SU-DHL-6 (cell line): ENCODE results near the gene LRIG3.

Source experiments
- H2AFZ ChIP-seq: fragments of 200-600 bp; sonication (generic); 2 replicates; pipeline ENCODE4 v1.6.1; 2014; ENCODE audit warnings: low read depth, mild to moderate bottlenecking, moderate library complexity, mixed read lengths, antibody characterized with exemption, low read length; ENCODE audit not compliant: severe bottlenecking
- H3F3A ChIP-seq: fragments of 200-600 bp; shearing (Covaris generic); 2 replicates; pipeline ENCODE4 v1.6.0; 2016; ENCODE audit warnings: antibody characterized with exemption, mild to moderate bottlenecking; ENCODE audit not compliant: insufficient read depth
- H3K27ac ChIP-seq: fragments of 200-600 bp; sonication (generic); 2 replicates; pipeline ENCODE4 v1.5.1; 2016; ENCODE audit warnings: low read depth, mild to moderate bottlenecking, low read length, moderate library complexity, mixed read lengths
- H3K27me3 ChIP-seq: fragments of 200-600 bp; sonication (generic), shearing (Covaris generic); 2 replicates; pipeline ENCODE4 v1.6.0; 2014; ENCODE audit warnings: mild to moderate bottlenecking, low read length
- H3K36me3 ChIP-seq: fragments of 200-600 bp; sonication (generic); 2 replicates; pipeline ENCODE4 v1.6.1; 2014; ENCODE audit warnings: mild to moderate bottlenecking, low read length, mixed read lengths
- H3K4me2 ChIP-seq: fragments of 300-600, 200-600 bp; shearing (Covaris generic), sonication (generic); 2 replicates; pipeline ENCODE4 v1.6.0; 2014; ENCODE audit warnings: low read length, low read depth, mild to moderate bottlenecking; ENCODE audit not compliant: poor library complexity, severe bottlenecking
- H3K4me3 ChIP-seq: fragments of 200-600 bp; sonication (generic); 2 replicates; pipeline ENCODE4 v1.5.1; 2014; ENCODE audit warnings: antibody characterized with exemption, low read length, mild to moderate bottlenecking, mixed read lengths; ENCODE audit not compliant: insufficient read depth, poor library complexity, severe bottlenecking
- H3K79me2 ChIP-seq: fragments of 200-600 bp; sonication (generic); 2 replicates; pipeline ENCODE4 v1.6.1; 2014; ENCODE audit warnings: mild to moderate bottlenecking, low read length, moderate library complexity; ENCODE audit not compliant: insufficient read depth
- H3K9ac ChIP-seq: fragments of 200-600 bp; sonication (generic); 2 replicates; pipeline ENCODE4 v1.7.0; 2014; ENCODE audit warnings: mild to moderate bottlenecking, low read length
- H3K9me2 ChIP-seq: fragments of 200-600 bp; sonication (generic); replicated peaks from 2 replicates; pipeline ENCODE4 v1.6.1; 2014; ENCODE audit warnings: low read length; ENCODE audit not compliant: insufficient read depth
- H3K9me3 ChIP-seq: fragments of 200-600 bp; sonication (generic); 2 replicates; pipeline ENCODE4 v1.6.1; 2014; ENCODE audit warnings: low read length, mixed read lengths; ENCODE audit not compliant: insufficient read depth
- H4K20me1 ChIP-seq: fragments of 200-600 bp; sonication (generic); 2 replicates; pipeline ENCODE4 v1.6.1; 2014; ENCODE audit warnings: low read depth, mild to moderate bottlenecking, antibody characterized with exemption, low read length, moderate library complexity, mixed read lengths
- EZH2phosphoT487 ChIP-seq: fragments of 200-600 bp; sonication (generic), shearing (Covaris generic); conservative IDR thresholded peaks from 2 replicates; pipeline ENCODE4 v1.6.1; 2018; ENCODE audit warnings: mild to moderate bottlenecking, antibody characterized with exemption, low read length, moderate library complexity, mixed read lengths
- TF ChIP-seq, protein P1 (sequence below): fragments of 200-600 bp; sonication (generic); IDR thresholded peaks from one replicate; pipeline ENCODE4 v1.5.1; 2017; ENCODE audit warnings: antibody characterized with exemption, mild to moderate bottlenecking, low read length, moderate library complexity; ENCODE audit not compliant: insufficient read depth, poor library complexity, severe bottlenecking

The LRIG3 gene

DNA sequence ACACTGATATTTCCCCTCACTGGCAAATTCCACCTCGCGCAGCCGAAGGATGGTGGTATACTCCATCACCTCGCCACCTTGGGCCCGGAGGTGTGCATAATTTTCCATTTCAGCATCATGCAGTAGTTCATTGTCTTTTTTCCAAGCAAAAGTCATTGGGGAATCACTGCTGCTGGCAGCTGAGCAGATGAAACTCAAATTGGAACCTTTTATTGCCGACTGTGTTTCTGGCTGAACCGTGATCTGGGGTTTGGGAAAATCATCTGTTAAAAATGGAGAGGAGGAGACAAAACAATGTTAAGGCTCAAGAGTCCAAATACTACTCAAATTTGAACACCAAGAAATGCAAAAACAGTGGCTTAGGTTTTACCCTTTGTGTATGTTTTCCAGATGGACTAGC lies 39.7 kb downstream of the LRIG3 start:
- no peaks in the 10 kb centered on the region for H3K9me2 ChIP-seq
- H3F3A ChIP-seq, result no peaks in the 10 kb centered on the region
- no peaks in the 10 kb centered on the region for H4K20me1 ChIP-seq
- H3K4me2 ChIP-seq, result no peak overlapping the region
- TF ChIP-seq, protein P1, sequence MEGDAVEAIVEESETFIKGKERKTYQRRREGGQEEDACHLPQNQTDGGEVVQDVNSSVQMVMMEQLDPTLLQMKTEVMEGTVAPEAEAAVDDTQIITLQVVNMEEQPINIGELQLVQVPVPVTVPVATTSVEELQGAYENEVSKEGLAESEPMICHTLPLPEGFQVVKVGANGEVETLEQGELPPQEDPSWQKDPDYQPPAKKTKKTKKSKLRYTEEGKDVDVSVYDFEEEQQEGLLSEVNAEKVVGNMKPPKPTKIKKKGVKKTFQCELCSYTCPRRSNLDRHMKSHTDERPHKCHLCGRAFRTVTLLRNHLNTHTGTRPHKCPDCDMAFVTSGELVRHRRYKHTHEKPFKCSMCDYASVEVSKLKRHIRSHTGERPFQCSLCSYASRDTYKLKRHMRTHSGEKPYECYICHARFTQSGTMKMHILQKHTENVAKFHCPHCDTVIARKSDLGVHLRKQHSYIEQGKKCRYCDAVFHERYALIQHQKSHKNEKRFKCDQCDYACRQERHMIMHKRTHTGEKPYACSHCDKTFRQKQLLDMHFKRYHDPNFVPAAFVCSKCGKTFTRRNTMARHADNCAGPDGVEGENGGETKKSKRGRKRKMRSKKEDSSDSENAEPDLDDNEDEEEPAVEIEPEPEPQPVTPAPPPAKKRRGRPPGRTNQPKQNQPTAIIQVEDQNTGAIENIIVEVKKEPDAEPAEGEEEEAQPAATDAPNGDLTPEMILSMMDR, result no peak
- TF ChIP-seq EZH2phosphoT487, result no peak
- no peaks in the 10 kb centered on the region for H3K36me3 ChIP-seq
- H3K9ac ChIP-seq, result no peak overlapping the region
- H3K9me3 ChIP-seq, result no peaks in the 10 kb centered on the region
- no peak overlapping the region for H3K4me3 ChIP-seq
- no peaks in the 10 kb centered on the region for H3K27me3 ChIP-seq
- no peak overlapping the region for H2AFZ ChIP-seq
- no peak overlapping the region for H3K27ac ChIP-seq
- no peaks in the 10 kb centered on the region for H3K79me2 ChIP-seq

DNA sequence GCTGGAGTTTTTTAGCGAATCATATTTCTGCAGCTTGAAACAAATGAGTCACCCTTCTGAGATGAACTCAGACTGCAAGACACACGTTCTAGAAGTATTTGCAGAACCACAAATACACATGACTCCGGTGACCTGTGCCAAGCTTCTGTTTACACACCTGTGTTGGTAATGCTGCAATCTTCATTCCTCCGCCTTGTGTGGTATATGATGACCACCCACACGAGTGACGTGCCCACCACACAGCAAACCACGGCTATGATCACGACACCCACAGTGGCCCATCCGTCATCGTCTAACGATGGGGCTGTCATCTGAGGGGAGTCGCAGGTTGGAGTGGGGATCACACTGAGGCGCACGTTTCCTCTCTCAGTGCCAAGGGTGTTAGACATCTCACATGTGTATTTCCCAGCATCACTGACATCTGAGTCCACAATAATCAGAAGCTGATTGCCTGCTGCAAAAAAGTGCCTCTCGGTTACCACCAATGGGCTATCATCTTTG lies 43.0 kb downstream of the LRIG3 start:
- no peak overlapping the region for H3K4me2 ChIP-seq
- no peaks in the 10 kb centered on the region for H3K27me3 ChIP-seq
- H3K9me2 ChIP-seq, result no peaks in the 10 kb centered on the region
- H3K79me2 ChIP-seq, result no peaks in the 10 kb centered on the region
- H3F3A ChIP-seq, result no peaks in the 10 kb centered on the region
- no peak overlapping the region for H3K27ac ChIP-seq
- no peak for TF ChIP-seq EZH2phosphoT487
- TF ChIP-seq, protein P1, result no peak
- H2AFZ ChIP-seq, result no peak overlapping the region
- no peaks in the 10 kb centered on the region for H3K9me3 ChIP-seq
- no peak overlapping the region for H3K4me3 ChIP-seq
- H3K9ac ChIP-seq, result no peak overlapping the region
- no peaks in the 10 kb centered on the region for H3K36me3 ChIP-seq
- no peaks in the 10 kb centered on the region for H4K20me1 ChIP-seq

DNA sequence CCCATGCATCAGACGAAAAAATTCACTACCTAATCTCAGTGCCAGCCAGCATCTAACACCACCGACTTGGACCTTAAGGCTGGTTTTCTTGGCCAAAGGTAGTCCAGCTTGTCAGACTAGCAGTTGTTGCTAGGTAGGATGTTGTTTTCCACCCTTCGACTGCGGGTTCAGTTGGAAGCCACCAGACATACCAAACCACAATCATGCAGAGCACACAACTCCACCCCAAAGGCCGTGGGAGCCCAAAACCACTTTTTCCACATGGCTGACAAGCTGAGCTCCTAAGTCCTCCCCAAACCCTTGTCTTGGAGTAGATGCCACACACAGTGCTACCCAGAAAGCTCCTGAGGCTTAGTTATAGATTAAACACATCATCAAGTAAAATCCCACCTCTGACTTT lies 46.8 kb downstream of the LRIG3 start:
- Histone ChIP-seq H3K4me3 (no peak overlapping the region), H3K4me2 (no peak overlapping the region), H3F3A (no peaks in the 10 kb centered on the region), H3K9ac (no peak overlapping the region), H3K9me3 (no peaks in the 10 kb centered on the region), H3K36me3 (no peaks in the 10 kb centered on the region), H4K20me1 (no peaks in the 10 kb centered on the region), H3K27me3 (no peaks in the 10 kb centered on the region), H3K79me2 (no peaks in the 10 kb centered on the region), H3K9me2 (no peaks in the 10 kb centered on the region), H3K27ac (no peak overlapping the region), H2AFZ (no peak overlapping the region)
- TF ChIP-seq, protein P1, result no peak
- TF ChIP-seq EZH2phosphoT487, result no peak
